HCT116 (cell line): Measurements from ENCODE around the gene FPR3. TPM values are rescaled to one million over a fixed set of nuclear protein-coding genes. Genes with fewer than 3 reads are reported as not detected.

Source experiments
- ATAC-seq: fragments of 200-7000 bp; cut with Tn5 transposase; 2 replicates; pipeline ENCODE4 v1.9.1; 2020; ENCODE audit warnings: mild to moderate bottlenecking, moderate library complexity
- BruUV-seq: library from RNA; stranded (reverse); fragments of 400-500 nt; replicated peaks from 2 replicates; lab custom pipeline; 2021; lab: Mats Ljungman, UMichigan
- CTCF ChIA-PET: fragments of 300-600 bp; sonication (Branson Sonifier 250); formaldehyde crosslinking; loops from one replicate; lab custom pipeline; 2021; ENCODE audit warnings: antibody characterized with exemption; lab: Charles Lee
- POLR2A ChIA-PET: fragments of 300-600, 350-600 bp; sonication (Branson Sonifier 250); formaldehyde crosslinking; loops from one replicate; lab custom pipeline; 2021; ENCODE audit warnings: antibody characterized with exemption; lab: Charles Lee
- RAD21 ChIA-PET, 2 experiments: fragments of 300-600 bp; sonication (Branson Sonifier 250); formaldehyde crosslinking; loops; one replicate each; lab custom pipeline; 2023; ENCODE audit warnings: low total read pairs in 2 of 2; ENCODE audit not compliant: uncharacterized antibody in 2 of 2, unreplicated experiment in 2 of 2, low non-redundant PET in 1 of 2; lab: Charles Lee
- DNase-seq: peaks from one replicate; pipeline ENCODE4 v3.0.0-alpha.2; 2010; ENCODE audit warnings: low read depth, low spot score
- H2AFZ ChIP-seq: fragments of 200-600 bp; shearing (Covaris generic), sonication (generic); 2 replicates; pipeline ENCODE4 v1.6.1; 2017; ENCODE audit warnings: low read depth, mixed run types, mixed read lengths, antibody characterized with exemption, low read length; ENCODE audit not compliant: poor library complexity, severe bottlenecking
- H3K27ac ChIP-seq: 2 replicates; pipeline ENCODE4 v1.5.1; 2012; ENCODE audit warnings: low read depth, low read length
- H3K27me3 ChIP-seq: fragments of 200-600 bp; sonication (generic); 2 replicates; pipeline ENCODE4 v1.6.1; 2016; ENCODE audit warnings: mixed run types, low read length, mixed read lengths; ENCODE audit not compliant: insufficient read depth
- H3K36me3 ChIP-seq, 2 experiments: fragments of 200-500 bp in 1 of 2; fragments of 200-600 bp in 1 of 2; sonication (Bioruptor generic) in 1 of 2; sonication (generic) in 1 of 2; 2 replicates each; pipeline versions ENCODE4 v1.5.1 to v1.6.1; 2014 to 2016; ENCODE audit warnings: low read length in 2 of 2, inconsistent platforms in 1 of 2, mixed read lengths in 1 of 2, mixed run types in 1 of 2; ENCODE audit not compliant: insufficient read depth in 2 of 2, control insufficient read depth in 1 of 2
- H3K4me1 ChIP-seq, 2 experiments: fragments of 200-600 bp in 1 of 2; sonication (generic) in 1 of 2; 2 replicates each; pipeline versions ENCODE4 v1.5.1 to v1.6.1; 2012 to 2017; ENCODE audit warnings: low read length in 2 of 2, inconsistent platforms in 1 of 2, mild to moderate bottlenecking in 1 of 2, mixed read lengths in 1 of 2, mixed run types in 1 of 2, moderate library complexity in 1 of 2; ENCODE audit not compliant: insufficient read depth in 2 of 2, control insufficient read depth in 1 of 2
- H3K4me2 ChIP-seq: fragments of 200-600 bp; sonication (generic); 2 replicates; pipeline ENCODE4 v1.6.1; 2017; ENCODE audit warnings: mixed run types, low read length, mixed read lengths
- H3K4me3 ChIP-seq, 2 experiments: fragments of 200-600 bp in 1 of 2; sonication (generic) in 1 of 2; replicated peaks in 1 of 2; 2 replicates each; pipeline ENCODE4 v1.5.1; 2011 to 2016; ENCODE audit warnings: low read length in 2 of 2, control low read depth in 1 of 2, low read depth in 1 of 2, mild to moderate bottlenecking in 1 of 2, mixed read lengths in 1 of 2, mixed run types in 1 of 2
- H3K79me2 ChIP-seq: fragments of 200-600 bp; sonication (generic); 2 replicates; pipeline ENCODE4 v1.6.1; 2017; ENCODE audit warnings: mild to moderate bottlenecking, mixed run types, low read length, moderate library complexity, mixed read lengths; ENCODE audit not compliant: insufficient read depth
- H3K9ac ChIP-seq: fragments of 200-600 bp; sonication (generic); 2 replicates; pipeline ENCODE4 v1.6.1; 2016; ENCODE audit warnings: low read length, mixed read lengths
- H3K9me2 ChIP-seq: fragments of 200-600 bp; sonication (generic), shearing (Covaris generic); 2 replicates; pipeline ENCODE4 v1.6.1; 2017; ENCODE audit warnings: mixed run types, mild to moderate bottlenecking, moderate library complexity; ENCODE audit not compliant: insufficient read depth
- H3K9me3 ChIP-seq, 2 experiments: fragments of 200-500 bp in 1 of 2; fragments of 200-600 bp in 1 of 2; sonication (Bioruptor generic) in 1 of 2; sonication (generic) in 1 of 2; 2 replicates each; pipeline ENCODE4 v1.6.1; 2014 to 2017; ENCODE audit warnings: low read length in 2 of 2, mixed read lengths in 2 of 2, inconsistent platforms in 1 of 2, low read depth in 1 of 2, mild to moderate bottlenecking in 1 of 2, mixed run types in 1 of 2, moderate library complexity in 1 of 2; ENCODE audit not compliant: control insufficient read depth in 1 of 2, insufficient read depth in 1 of 2
- H4K20me1 ChIP-seq: fragments of 200-600 bp; sonication (generic), shearing (Covaris generic); 2 replicates; pipeline ENCODE4 v1.6.1; 2017; ENCODE audit warnings: mixed run types, mild to moderate bottlenecking, moderate library complexity; ENCODE audit not compliant: insufficient read depth
- ATF3 ChIP-seq: IDR thresholded peaks from 2 replicates; pipeline ENCODE4 v1.6.1; 2012
- EGR1 ChIP-seq: IDR thresholded peaks from 2 replicates; pipeline ENCODE4 v1.6.1; 2012; ENCODE audit warnings: low read depth
- EZH2phosphoT487 ChIP-seq: fragments of 200-600 bp; IDR thresholded peaks from 2 replicates; pipeline ENCODE4 v1.6.1; 2018; ENCODE audit warnings: antibody characterized with exemption, borderline replicate concordance
- JUND ChIP-seq: IDR thresholded peaks from 2 replicates; pipeline ENCODE4 v1.6.1; 2012
- SIN3A ChIP-seq: IDR thresholded peaks from 2 replicates; pipeline ENCODE4 v1.6.1; 2012; ENCODE audit warnings: low read depth
- SP1 ChIP-seq: IDR thresholded peaks from 2 replicates; pipeline ENCODE4 v1.6.1; 2012; ENCODE audit warnings: low read depth
- YY1 ChIP-seq: IDR thresholded peaks from 2 replicates; pipeline ENCODE4 v1.6.1; 2011; ENCODE audit warnings: low read length, low read depth, moderate library complexity, mild to moderate bottlenecking; ENCODE audit not compliant: insufficient replicate concordance; ENCODE audit errors: extremely low read depth
- ZBTB33 ChIP-seq: IDR thresholded peaks from 2 replicates; pipeline ENCODE4 v1.6.1; 2011; ENCODE audit warnings: mild to moderate bottlenecking, low read length, moderate library complexity; ENCODE audit not compliant: insufficient replicate concordance; ENCODE audit errors: extremely low read depth
- intact Hi-C: fragments of 100-400 bp; cut with micrococcal nuclease; formaldehyde crosslinking; loops from 2 replicates; pipeline ENCODE4 v1.10.0; 2022
- total RNA-seq: library from RNA; stranded (reverse); gene quantifications from one replicate; pipeline ENCODE4 v1.2.1, GENCODE V29; 2021; ENCODE audit not compliant: unreplicated experiment

Gene FPR3
- total RNA-seq, 1 experiment from 2014 or later: not detected

- ChIA-PET POLR2A (interaction anchor here (1.1 kb wide), 1 partner anchor 10 kb away, joined by 4 read pairs; the partner anchor contains the start of gene FPR1), RAD21 (no interaction called here), CTCF (interaction anchor here (1.4 kb wide), 1 partner anchor 17 kb away, joined by 5 read pairs; no protein-coding TSS in a partner anchor)
- no peaks in the 10 kb centered on the region for H3K27me3 ChIP-seq
- TF ChIP-seq ZBTB33 (no peak), YY1 (no peak), JUND (no peak), EZH2phosphoT487 (no peak), EGR1 (no peak), SIN3A (no peak), SP1 (no peak), ATF3 (no peak)
- no peak within 1 kb of the TSS for H2AFZ ChIP-seq
- H3K79me2 ChIP-seq: no peaks in the 10 kb centered on the region
- no peaks in the 10 kb centered on the region for H3K36me3 ChIP-seq
- intact Hi-C loops: no loop called here
- no peak within 1 kb of the TSS for H3K27ac ChIP-seq
- no peaks in the 10 kb centered on the region for H4K20me1 ChIP-seq
- no TSS peak for BruUV-seq
- DNase-seq (no peak), ATAC-seq (no peak)
- H3K9me2 ChIP-seq: no peaks in the 10 kb centered on the region
- H3K4me3 ChIP-seq: no peak within 1 kb of the TSS
- H3K4me2 ChIP-seq: no peak within 1 kb of the TSS
- no peaks in the 10 kb centered on the region for H3K9me3 ChIP-seq
- no peak within 1 kb of the TSS for H3K9ac ChIP-seq
- no peaks in the 10 kb centered on the region for H3K4me1 ChIP-seq
Measured at GRCh38 chr19:51760697-51761356, 34.1 kb upstream of the FPR3 start, which contains the start of gene FPR2. Gene FPR2 (plus strand): TSS chr19:51761180. CDS start chr19:51768659, 7,479 bp downstream.
